H1 (cell line): Measurements from ENCODE around the gene SLC1A4. TPM values are rescaled to one million over a fixed set of nuclear protein-coding genes. Genes with fewer than 3 reads are reported as not detected.

Experiments used
- CTCF ChIA-PET: fragments of 300-600 bp; sonication (Branson Sonifier 250); formaldehyde crosslinking; loops from one replicate; lab custom pipeline; 2021; ENCODE audit not compliant: partially characterized antibody; lab: Charles Lee
- POLR2A ChIA-PET: fragments of 300-600 bp; sonication (Branson Sonifier 250); formaldehyde crosslinking; loops from one replicate; lab custom pipeline; 2021; ENCODE audit warnings: inconsistent platforms; ENCODE audit not compliant: partially characterized antibody; lab: Charles Lee
- DNase-seq, 2 experiments: peaks; one replicate each; pipeline versions ENCODE4 v3.0.0 to v3.0.0-alpha.2; 2010 to 2022; ENCODE audit warnings: low spot score in 2 of 2, low read depth in 1 of 2, mixed read lengths in 1 of 2
- FAIRE-seq: peaks from 2 replicates; lab custom pipeline; 2011; peaks lifted over from hg19 to GRCh38; lab: Jason Lieb, UNC
- H2AFZ ChIP-seq: 2 replicates; pipeline ENCODE4 v1.8.1; 2012; ENCODE audit warnings: low read length, inconsistent platforms
- H2AK5ac ChIP-seq: 2 replicates; pipeline ENCODE4 v1.6.1; 2013; ENCODE audit warnings: low read depth, low read length
- H2BK120ac ChIP-seq: replicated peaks from 2 replicates; pipeline ENCODE3; 2013; ENCODE audit warnings: low read depth, low read length, inconsistent platforms
- H2BK12ac ChIP-seq: 2 replicates; pipeline ENCODE4 v1.6.1; 2013; ENCODE audit warnings: low read depth, low read length
- H2BK15ac ChIP-seq: 2 replicates; pipeline ENCODE4 v1.6.1; 2013; ENCODE audit warnings: low read length
- H2BK20ac ChIP-seq: 2 replicates; pipeline ENCODE4 v1.6.1; 2013; ENCODE audit warnings: low read length
- H2BK5ac ChIP-seq: 2 replicates; pipeline ENCODE4 v1.6.1; 2013; ENCODE audit warnings: low read depth, low read length
- H3K14ac ChIP-seq: 2 replicates; pipeline ENCODE4 v1.6.1; 2013; ENCODE audit warnings: inconsistent platforms; ENCODE audit not compliant: insufficient read length
- H3K18ac ChIP-seq: 2 replicates; pipeline ENCODE4 v1.6.1; 2013; ENCODE audit warnings: low read length; ENCODE audit errors: extremely low read depth
- H3K23ac ChIP-seq: 2 replicates; pipeline ENCODE4 v1.6.1; 2013; ENCODE audit warnings: inconsistent platforms; ENCODE audit not compliant: insufficient read length
- H3K23me2 ChIP-seq: 2 replicates; pipeline ENCODE4 v1.6.1; 2013; ENCODE audit warnings: low read depth, low read length
- H3K27ac ChIP-seq: 2 replicates; pipeline ENCODE4 v1.6.1; 2011; ENCODE audit warnings: low read depth, low read length, inconsistent platforms
- H3K27me3 ChIP-seq, 4 experiments: replicated peaks in 1 of 4; 1 replicate in 1 of 4; 2 replicates in 3 of 4; pipeline versions ENCODE4 v1.6.1 to v1.8.1; 2011 to 2013; ENCODE audit warnings: low read length in 3 of 4, mild to moderate bottlenecking in 3 of 4, inconsistent platforms in 2 of 4, mixed read lengths in 2 of 4, moderate library complexity in 1 of 4; ENCODE audit not compliant: control insufficient read depth in 3 of 4, insufficient read depth in 3 of 4; ENCODE audit errors: extremely low read depth in 1 of 4
- H3K36me3 ChIP-seq, 4 experiments: 2 replicates each; pipeline versions ENCODE4 v1.6.1 to v1.8.1; 2011 to 2013; ENCODE audit warnings: mild to moderate bottlenecking in 4 of 4, low read length in 3 of 4, moderate library complexity in 2 of 4, control low read depth in 1 of 4, inconsistent platforms in 1 of 4; ENCODE audit not compliant: insufficient read depth in 4 of 4, control insufficient read depth in 2 of 4
- H3K4ac ChIP-seq: replicated peaks from 2 replicates; pipeline ENCODE3; 2013; ENCODE audit warnings: low read length, low read depth, mixed read lengths, inconsistent platforms; ENCODE audit not compliant: insufficient read length
- H3K4me1 ChIP-seq, 4 experiments: replicated peaks in 1 of 4; 1 replicate in 1 of 4; 2 replicates in 3 of 4; pipeline versions ENCODE4 v1.6.1 to v1.8.1; 2011 to 2013; ENCODE audit warnings: low read length in 3 of 4, inconsistent platforms in 2 of 4, mixed read lengths in 1 of 4; ENCODE audit not compliant: insufficient read depth in 4 of 4, control insufficient read depth in 3 of 4
- H3K4me2 ChIP-seq, 2 experiments: 2 replicates each; pipeline versions ENCODE4 v1.6.1 to v1.8.1; 2011 to 2013; ENCODE audit warnings: low read depth in 2 of 2, low read length in 2 of 2, control low read depth in 1 of 2, inconsistent platforms in 1 of 2, mild to moderate bottlenecking in 1 of 2; ENCODE audit not compliant: insufficient read depth in 1 of 2
- H3K4me3 ChIP-seq, 4 experiments: fragments of 200-600, 300-600 bp in 1 of 4; sonication (generic), shearing (Covaris generic), sonication (Bioruptor Twin) in 1 of 4; 2 replicates each; pipeline versions ENCODE4 v1.5.1 to v1.8.1; 2011 to 2016; ENCODE audit warnings: low read length in 4 of 4, low read depth in 3 of 4, control low read depth in 2 of 4, inconsistent platforms in 2 of 4, mild to moderate bottlenecking in 2 of 4, mixed read lengths in 1 of 4, moderate library complexity in 1 of 4; ENCODE audit not compliant: insufficient read depth in 2 of 4; ENCODE audit errors: extremely low read depth in 1 of 4
- H3K56ac ChIP-seq: replicated peaks from 2 replicates; pipeline ENCODE3; 2013; ENCODE audit warnings: low read depth, mild to moderate bottlenecking, mixed read lengths, low read length, inconsistent platforms; ENCODE audit not compliant: insufficient read length
- H3K79me1 ChIP-seq: 2 replicates; pipeline ENCODE4 v1.6.1; 2013; ENCODE audit warnings: low read depth, low read length, control low read depth
- H3K79me2 ChIP-seq, 2 experiments: 2 replicates each; pipeline versions ENCODE4 v1.6.1 to v1.8.1; 2012 to 2013; ENCODE audit warnings: low read length in 2 of 2, mild to moderate bottlenecking in 2 of 2, inconsistent platforms in 1 of 2; ENCODE audit not compliant: insufficient read depth in 2 of 2, control insufficient read depth in 1 of 2
- H3K9ac ChIP-seq, 4 experiments: replicated peaks in 1 of 4; 1 replicate in 1 of 4; 2 replicates in 3 of 4; pipeline versions ENCODE4 v1.6.1 to v1.8.1; 2011 to 2013; ENCODE audit warnings: low read depth in 3 of 4, low read length in 3 of 4, control low read depth in 2 of 4, mild to moderate bottlenecking in 2 of 4, moderate library complexity in 2 of 4, inconsistent platforms in 1 of 4; ENCODE audit errors: extremely low read depth in 1 of 4
- H3K9me3 ChIP-seq, 2 experiments: 2 replicates each; pipeline versions ENCODE4 v1.6.1 to v1.8.1; 2012 to 2013; ENCODE audit warnings: mild to moderate bottlenecking in 2 of 2, moderate library complexity in 2 of 2, control low read depth in 1 of 2, inconsistent platforms in 1 of 2, low read depth in 1 of 2, low read length in 1 of 2, mixed read lengths in 1 of 2; ENCODE audit not compliant: insufficient read depth in 2 of 2
- H4K20me1 ChIP-seq, 2 experiments: replicated peaks in 1 of 2; 2 replicates each; pipeline versions ENCODE3 to v1.8.1; 2011 to 2013; ENCODE audit warnings: inconsistent platforms in 2 of 2, low read length in 2 of 2, mild to moderate bottlenecking in 1 of 2; ENCODE audit not compliant: insufficient read depth in 2 of 2, control insufficient read depth in 1 of 2
- H4K5ac ChIP-seq: 2 replicates; pipeline ENCODE4 v1.6.1; 2013; ENCODE audit warnings: low read length, low read depth, mixed read lengths, inconsistent platforms; ENCODE audit not compliant: insufficient read length
- H4K8ac ChIP-seq: 2 replicates; pipeline ENCODE4 v1.8.0; 2013; ENCODE audit warnings: mild to moderate bottlenecking, moderate library complexity, low read length, inconsistent platforms; ENCODE audit not compliant: insufficient read depth; ENCODE audit errors: extremely low read depth
- H4K91ac ChIP-seq: replicated peaks from 2 replicates; pipeline ENCODE3; 2013; ENCODE audit warnings: low read length, mixed read lengths, inconsistent platforms; ENCODE audit not compliant: insufficient read length
- ATF3 ChIP-seq: IDR thresholded peaks from 2 replicates; pipeline ENCODE4 v1.6.1; 2011; ENCODE audit warnings: low read depth, mild to moderate bottlenecking, low read length; ENCODE audit not compliant: insufficient read depth
- CHD2 ChIP-seq: IDR thresholded peaks from 2 replicates; pipeline ENCODE4 v1.6.1; 2012; ENCODE audit warnings: low read length, improper control_type of control experiment
- EZH2 ChIP-seq: fragments of 200-600 bp; sonication (generic); IDR thresholded peaks from 2 replicates; pipeline ENCODE4 v1.7.1; 2012; ENCODE audit warnings: low read depth, mild to moderate bottlenecking, moderate library complexity, low read length, inconsistent platforms; ENCODE audit not compliant: severe bottlenecking
- GTF2F1 ChIP-seq: IDR thresholded peaks from 2 replicates; pipeline ENCODE4 v1.6.1; 2012; ENCODE audit warnings: low read depth, low read length, improper control_type of control experiment, borderline replicate concordance
- MAX ChIP-seq: IDR thresholded peaks from 2 replicates; pipeline ENCODE4 v1.6.1; 2012; ENCODE audit warnings: inconsistent platforms
- POU5F1 ChIP-seq: IDR thresholded peaks from 2 replicates; pipeline ENCODE4 v1.6.1; 2011; ENCODE audit warnings: low read depth, mild to moderate bottlenecking, low read length, moderate library complexity
- RFX5 ChIP-seq: IDR thresholded peaks from 2 replicates; pipeline ENCODE4 v1.6.1; 2011; ENCODE audit warnings: low read depth, low read length, improper control_type of control experiment, borderline replicate concordance
- SAP30 ChIP-seq: fragments of 300-600 bp; sonication (generic); IDR thresholded peaks from 2 replicates; pipeline ENCODE4 v1.7.1; 2012; ENCODE audit warnings: low read length, moderate library complexity, mild to moderate bottlenecking, inconsistent platforms; ENCODE audit not compliant: insufficient read depth, insufficient replicate concordance
- SIRT6 ChIP-seq: IDR thresholded peaks from one replicate; pipeline ENCODE4 v1.7.1; 2012; ENCODE audit warnings: low read length, inconsistent platforms
- SRF ChIP-seq: IDR thresholded peaks from 2 replicates; pipeline ENCODE4 v1.6.1; 2011; ENCODE audit warnings: mild to moderate bottlenecking, low read depth, low read length, moderate library complexity
- SUZ12 ChIP-seq: fragments of 200-600 bp; sonication (generic); IDR thresholded peaks from 2 replicates; pipeline ENCODE4 v1.6.1; 2012; ENCODE audit warnings: mild to moderate bottlenecking, inconsistent platforms, low read length, moderate library complexity, mixed read lengths
- WGBS, 2 experiments: shearing (Covaris generic) in 1 of 2; methylation state at CpG; one replicate each; pipeline versions ENCODE4 v1.1.6 to v1.1.7; 2013 to 2015; ENCODE audit warnings: low lambda C conversion rate in 2 of 2, mixed read lengths in 2 of 2, inconsistent platforms in 1 of 2, low coverage in 1 of 2, missing lambda C conversion rate in 1 of 2; ENCODE audit not compliant: insufficient replicate concordance in 2 of 2, insufficient coverage in 1 of 2, insufficient read length in 1 of 2; ENCODE audit errors: extremely low coverage in 1 of 2, missing lambda C conversion rate in 1 of 2; 5-methylcytosine and 5-hydroxymethylcytosine counted together
- polyA plus RNA-seq, 7 experiments: library from polyadenylated mRNA; depleted of rRNA in 3 of 7; stranded (reverse) in 5 of 7; unstranded in 2 of 7; fragments of >200 nt in 5 of 7; fragments of 200-250 nt in 2 of 7; gene quantifications; 1 replicate in 5 of 7; 2 replicates in 1 of 7; 4 replicates in 1 of 7; pipeline versions ENCODE4 v1.2.1 to v1.2.3, GENCODE V29; 2011 to 2013; ENCODE audit warnings: missing spikeins in 2 of 7, mixed read lengths in 2 of 7
- total RNA-seq: library from RNA; stranded (reverse); fragmentation: NEBNext Ultra II Directional; extraction: Animal tissue kit (Norgen Biotek cat#: 25700); gene quantifications from 2 replicates; pipeline ENCODE4 v1.2.1, GENCODE V29; 2021

Gene SLC1A4
- total and polyA plus RNA-seq, 2 of the 8 experiments (the other 6 are each of a cell fraction or from before 2014, with no cell fraction given), result 0.44 to 0.86 TPM

GRCh38 chr2:64989982-64990614, 899 bp downstream of the SLC1A4 start:
- ChIA-PET POLR2A (interaction anchor here (0.6 to 2.5 kb wide), 3 partner anchors 12 to 373 kb away, joined by 3 to 9 read pairs (median 3); no protein-coding TSS in a partner anchor), CTCF (interaction anchor here (0.8 to 6.9 kb wide), 7 partner anchors 9 to 484 kb away, joined by 3 to 28 read pairs (median 5); no protein-coding TSS in a partner anchor)
- no peak overlapping the region for H3K27ac ChIP-seq
- no peak overlapping the region for H2BK15ac ChIP-seq
- no peak overlapping the region for H2BK20ac ChIP-seq
- 22% methylated on average over 35 of the region's 35 CpGs; no CpG with 5 or more reads in 1 of the 2 experiments for WGBS, 2 experiments
- H3K4ac ChIP-seq, result no peak overlapping the region
- no peak for TF ChIP-seq POU5F1
- no peak for TF ChIP-seq SAP30
- TF ChIP-seq MAX, result 0 out of 2 replicates have a peak, but pooled peaks have one; percentile 12
- TF ChIP-seq GTF2F1, result no peak
- TF ChIP-seq CHD2, result 0 out of 2 replicates have a peak, but pooled peaks have one; percentile 11
- no peak for TF ChIP-seq ATF3
- peak; percentile 57 for TF ChIP-seq EZH2
- TF ChIP-seq RFX5, result no peak
- TF ChIP-seq SIRT6, result no peak
- no peak for TF ChIP-seq SRF
- TF ChIP-seq SUZ12, result peak; percentile 9; the same call in 1 of the 2 replicates
- H2AK5ac ChIP-seq, result no peak overlapping the region
- no peak overlapping the region for H4K5ac ChIP-seq
- peaks cover 12% of the 10 kb centered on the region; the same call in 1 of the 2 replicates for H3K23me2 ChIP-seq
- no peak overlapping the region for H3K9ac ChIP-seq
- peak overlapping the region; percentile 48 for H3K18ac ChIP-seq
- no peaks in the 10 kb centered on the region for H3K79me2 ChIP-seq
- DNase-seq (no peak), FAIRE-seq (no peak)
- H2AFZ ChIP-seq, result no peak overlapping the region
- H4K8ac ChIP-seq, result no peak overlapping the region
- peak overlapping the region; percentile 40 to 84 (median 49) for H3K4me3 ChIP-seq
- H3K56ac ChIP-seq, result no peak overlapping the region
- H3K4me1 ChIP-seq, result peaks cover 0 to 7% (median 5%) of the 10 kb centered on the region in 4 experiments; a peak in 5 of 7 replicates
- H4K20me1 ChIP-seq, result peaks cover 0 to 10% of the 10 kb centered on the region in 2 experiments
- no peak overlapping the region for H3K23ac ChIP-seq
- no peaks in the 10 kb centered on the region for H3K9me3 ChIP-seq
- no peak overlapping the region for H2BK12ac ChIP-seq
- peaks cover 0 to 4% (median 0%) of the 10 kb centered on the region in 4 experiments; a peak in 1 of 8 replicates for H3K36me3 ChIP-seq
- no peak overlapping the region for H2BK120ac ChIP-seq
- H3K27me3 ChIP-seq, result peaks cover 28 to 61% (median 49%) of the 10 kb centered on the region in 4 experiments
- H3K79me1 ChIP-seq, result no peaks in the 10 kb centered on the region
- H2BK5ac ChIP-seq, result no peak overlapping the region
- no peak overlapping the region for H3K14ac ChIP-seq
- peak overlapping the region; percentile 68 to 98 for H3K4me2 ChIP-seq
- no peak overlapping the region for H4K91ac ChIP-seq
